Measurements from ENCODE around the gene SH3GLB2.

DNA sequence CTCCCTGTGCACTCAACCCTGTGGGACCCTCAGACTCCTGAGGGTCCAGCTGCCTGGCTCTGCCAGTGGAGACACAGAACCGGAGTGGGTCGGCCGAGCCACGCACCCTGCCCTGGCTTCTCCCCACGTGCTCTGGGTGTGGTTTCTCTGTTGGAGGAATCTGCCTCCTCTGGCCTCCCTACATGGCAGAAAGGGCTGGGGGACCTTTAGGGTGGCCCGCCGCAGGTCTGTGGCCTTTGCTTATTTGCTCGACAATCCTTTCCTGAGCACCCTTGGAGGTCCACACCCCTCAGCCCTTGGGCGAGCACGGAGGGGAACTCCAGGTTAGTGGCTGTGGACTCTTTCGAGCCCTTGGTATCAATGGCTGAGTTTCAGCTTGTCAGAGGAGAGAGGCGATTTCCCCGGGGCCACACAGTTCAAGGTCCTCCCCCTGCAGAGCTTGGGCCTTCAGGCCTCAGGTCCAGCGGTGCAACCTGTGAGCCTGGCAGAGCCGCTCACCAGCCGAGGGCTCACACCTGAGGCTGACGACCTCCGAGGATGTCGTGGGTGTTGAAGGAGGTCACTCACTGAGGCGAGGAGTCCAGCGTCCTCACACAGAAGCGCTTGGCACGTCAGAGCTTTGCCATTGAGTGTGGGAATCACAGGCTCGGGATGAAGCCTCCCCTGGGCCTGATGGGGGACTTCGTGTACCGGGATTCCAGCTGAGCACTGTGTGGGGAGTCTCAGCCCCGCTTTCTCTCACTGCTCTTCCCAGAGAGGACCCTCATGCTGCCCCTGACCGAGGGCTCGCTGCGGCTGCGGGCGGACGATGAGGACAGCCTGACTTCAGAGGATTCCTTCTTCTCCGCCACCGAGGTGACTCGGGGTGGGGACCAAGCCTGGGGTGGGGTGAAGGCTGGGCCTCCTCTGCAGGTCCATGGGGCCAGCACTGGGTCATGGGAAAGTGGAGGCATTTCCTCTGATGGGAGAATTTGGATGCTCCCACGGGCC, 32.0 kb upstream of the SH3GLB2 start:
- TF ChIP-seq CTCF (IDR thresholded peaks at IDR 0.05 in 2 of 3, conservative IDR thresholded peaks at IDR 0.05 in 1 of 3; ENCODE audit: control insufficient read depth in 2 of 3, extremely low read depth in 1 of 3, insufficient read depth in 1 of 3, low read depth in 3 of 3, low read length in 3 of 3) (no peak), TCF12 (IDR thresholded peaks at IDR 0.05; ENCODE audit: low read depth, low read length) (no peak), NR2F1 (conservative IDR thresholded peaks at IDR 0.05) (no peak), SP1 (IDR thresholded peaks at IDR 0.05; ENCODE audit: low read depth, low read length) (no peak), REST (IDR thresholded peaks at IDR 0.05; ENCODE audit: low read depth, low read length) (no peak), SIN3A (IDR thresholded peaks at IDR 0.05; ENCODE audit: low read depth, low read length) (no peak)
